Astrocyte (in vitro differentiated cells and primary cell): ENCODE results near the gene STK35. TPM values are rescaled to one million over a fixed set of nuclear protein-coding genes. Genes with fewer than 3 reads are reported as not detected.
A peak's percentile ranks its signal among the peaks of the same experiment; 100 is the strongest.

Experiments used
- DNase-seq: peaks from one replicate; pipeline ENCODE4 v3.0.0-alpha.2; 2010; ENCODE audit warnings: low read depth
- FAIRE-seq: peaks from 2 replicates; lab custom pipeline; 2011; peaks lifted over from hg19 to GRCh38; lab: Jason Lieb, UNC
- H2AFZ ChIP-seq: 2 replicates; pipeline ENCODE4 v1.6.0; 2012; ENCODE audit warnings: low read depth, low read length, inconsistent platforms
- H3K27ac ChIP-seq: 2 replicates; pipeline ENCODE4 v1.5.1; 2011; ENCODE audit warnings: low read depth, low read length, inconsistent platforms
- H3K27me3 ChIP-seq: 2 replicates; pipeline ENCODE4 v1.6.0; 2011; ENCODE audit warnings: low read length, inconsistent platforms; ENCODE audit not compliant: insufficient read depth
- H3K36me3 ChIP-seq: 2 replicates; pipeline ENCODE4 v1.5.1; 2011; ENCODE audit warnings: low read length, inconsistent platforms; ENCODE audit not compliant: insufficient read depth
- H3K4me1 ChIP-seq: 2 replicates; pipeline ENCODE4 v1.5.1; 2011; ENCODE audit warnings: low read length, inconsistent platforms; ENCODE audit not compliant: insufficient read depth
- H3K4me2 ChIP-seq: 2 replicates; pipeline ENCODE4 v1.6.0; 2012; ENCODE audit warnings: low read length, inconsistent platforms
- H3K4me3 ChIP-seq: 2 replicates; pipeline ENCODE4 v1.5.1; 2011; ENCODE audit warnings: low read depth, mild to moderate bottlenecking, low read length, inconsistent platforms; ENCODE audit not compliant: insufficient read depth
- H3K79me2 ChIP-seq: 2 replicates; pipeline ENCODE4 v1.6.0; 2012; ENCODE audit warnings: mild to moderate bottlenecking, low read length, inconsistent platforms; ENCODE audit not compliant: insufficient read depth
- H3K9ac ChIP-seq: 2 replicates; pipeline ENCODE4 v1.6.0; 2012; ENCODE audit warnings: mild to moderate bottlenecking, low read length, inconsistent platforms
- H3K9me3 ChIP-seq: 2 replicates; pipeline ENCODE4 v1.5.1; 2012; ENCODE audit warnings: low read depth, mild to moderate bottlenecking, low read length, inconsistent platforms; ENCODE audit not compliant: insufficient read depth
- H4K20me1 ChIP-seq: 2 replicates; pipeline ENCODE4 v1.6.0; 2012; ENCODE audit warnings: low read length, inconsistent platforms; ENCODE audit not compliant: insufficient read depth
- H3K27ac Mint-ChIP-seq: one replicate; pipeline ENCODE4 v1.8.0; 2021; ENCODE audit warnings: mild to moderate bottlenecking, mixed read lengths; ENCODE audit not compliant: unreplicated experiment
- H3K27me3 Mint-ChIP-seq: one replicate; pipeline ENCODE4 v1.8.0; 2021; ENCODE audit warnings: low read depth, mixed read lengths; ENCODE audit not compliant: unreplicated experiment
- H3K36me3 Mint-ChIP-seq: one replicate; pipeline ENCODE4 v1.8.0; 2021; ENCODE audit warnings: low read depth, mixed read lengths; ENCODE audit not compliant: unreplicated experiment
- H3K4me1 Mint-ChIP-seq: one replicate; pipeline ENCODE4 v1.8.0; 2021; ENCODE audit warnings: low read depth, mixed read lengths; ENCODE audit not compliant: unreplicated experiment
- H3K4me3 Mint-ChIP-seq: one replicate; pipeline ENCODE4 v1.8.0; 2021; ENCODE audit warnings: mild to moderate bottlenecking, moderate library complexity, mixed read lengths; ENCODE audit not compliant: unreplicated experiment
- H3K9me3 Mint-ChIP-seq: one replicate; pipeline ENCODE4 v1.8.0; 2021; ENCODE audit warnings: mild to moderate bottlenecking, mixed read lengths; ENCODE audit not compliant: unreplicated experiment
- CTCF ChIP-seq: IDR thresholded peaks from 2 replicates; pipeline ENCODE4 v1.5.1; 2011; ENCODE audit warnings: low read depth, mild to moderate bottlenecking, inconsistent platforms, low read length, moderate library complexity; ENCODE audit not compliant: insufficient read depth
- EZH2 ChIP-seq: IDR thresholded peaks from 2 replicates; pipeline ENCODE4 v1.6.1; 2012; ENCODE audit warnings: mild to moderate bottlenecking, low read length, inconsistent platforms; ENCODE audit not compliant: insufficient read depth
- total RNA-seq: library from RNA; stranded (reverse); gene quantifications from 2 replicates; pipeline ENCODE4 v1.2.1, GENCODE V29; 2021

STK35 gene
- total RNA-seq, 1 donor from 2014 or later: 18.6 TPM

DNA sequence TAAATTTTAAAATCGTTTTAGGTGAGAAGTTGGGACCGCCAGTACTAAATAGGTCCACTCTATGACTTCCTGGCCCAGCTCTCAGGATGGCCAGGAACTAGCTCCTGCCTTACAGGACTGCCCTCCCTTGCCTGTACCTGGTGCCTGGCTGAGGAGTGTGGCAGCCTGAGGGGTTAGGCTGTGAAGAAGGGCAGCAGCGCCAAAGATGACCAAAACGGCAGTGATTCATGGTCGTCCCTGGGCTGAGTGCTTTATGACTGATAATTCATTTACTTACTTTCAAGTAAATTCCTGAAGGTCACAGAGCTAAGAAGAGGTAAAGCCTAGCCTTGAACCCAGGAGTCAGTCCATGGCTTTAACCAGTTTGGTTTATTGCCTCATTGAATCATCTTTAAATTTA lies 22.1 kb downstream of the STK35 start:
- H3K9me3 ChIP-seq: no peaks in the 10 kb centered on the region
- H3K4me2 ChIP-seq: no peak overlapping the region
- H3K9ac ChIP-seq: no peak overlapping the region
- Mint-ChIP-seq H3K27me3 (no peaks in the 10 kb centered on the region), H3K36me3 (peaks cover 32% of the 10 kb centered on the region), H3K9me3 (peaks cover 3% of the 10 kb centered on the region), H3K27ac (peak overlapping the region; percentile 21), H3K4me3 (no peak overlapping the region), H3K4me1 (peaks cover 12% of the 10 kb centered on the region)
- no peak for DNase-seq
- H3K27me3 ChIP-seq: no peaks in the 10 kb centered on the region
- H3K4me1 ChIP-seq: no peaks in the 10 kb centered on the region
- TF ChIP-seq CTCF: no peak
- TF ChIP-seq EZH2: no peak
- H3K4me3 ChIP-seq: no peak overlapping the region
- no peaks in the 10 kb centered on the region for H3K36me3 ChIP-seq
- no peak overlapping the region for H3K27ac ChIP-seq
- no peak overlapping the region for H2AFZ ChIP-seq
- H4K20me1 ChIP-seq: peaks cover 88% of the 10 kb centered on the region
- peaks cover 99% of the 10 kb centered on the region for H3K79me2 ChIP-seq
- no peak for FAIRE-seq

GRCh38 chr20:2124564-2125213 lies 23.1 kb downstream of the STK35 start:
- no peaks in the 10 kb centered on the region for H3K4me1 ChIP-seq
- no peak for FAIRE-seq
- H3K27me3 Mint-ChIP-seq: no peaks in the 10 kb centered on the region
- H3K9me3 Mint-ChIP-seq: no peaks in the 10 kb centered on the region
- H4K20me1 ChIP-seq: peaks cover 87% of the 10 kb centered on the region
- H3K4me2 ChIP-seq: no peak overlapping the region
- H3K4me1 Mint-ChIP-seq: peaks cover 16% of the 10 kb centered on the region
- H3K27me3 ChIP-seq: no peaks in the 10 kb centered on the region
- no peak overlapping the region for H3K9ac ChIP-seq
- H3K9me3 ChIP-seq: no peaks in the 10 kb centered on the region
- no peak overlapping the region for H3K27ac ChIP-seq
- H3K36me3 Mint-ChIP-seq: peaks cover 26% of the 10 kb centered on the region
- no peak overlapping the region for H3K4me3 ChIP-seq
- H3K36me3 ChIP-seq: no peaks in the 10 kb centered on the region
- peaks cover 98% of the 10 kb centered on the region for H3K79me2 ChIP-seq
- no peak for TF ChIP-seq EZH2
- no peak for TF ChIP-seq CTCF
- H3K27ac Mint-ChIP-seq: no peak overlapping the region
- H3K4me3 Mint-ChIP-seq: no peak overlapping the region
- H2AFZ ChIP-seq: no peak overlapping the region
- DNase-seq: no peak

- Histone ChIP-seq H3K9me3 (no peaks in the 10 kb centered on the region), H3K4me1 (peaks cover 8% of the 10 kb centered on the region), H3K27ac (no peak overlapping the region), H2AFZ (no peak overlapping the region), H3K27me3 (no peaks in the 10 kb centered on the region), H3K4me2 (no peak overlapping the region), H3K36me3 (no peaks in the 10 kb centered on the region), H3K79me2 (peaks cover 98% of the 10 kb centered on the region), H3K9ac (no peak overlapping the region), H3K4me3 (no peak overlapping the region), H4K20me1 (peaks cover 85% of the 10 kb centered on the region)
- Mint-ChIP-seq H3K27me3 (no peaks in the 10 kb centered on the region), H3K4me1 (peaks cover 22% of the 10 kb centered on the region), H3K36me3 (peaks cover 19% of the 10 kb centered on the region), H3K9me3 (no peaks in the 10 kb centered on the region), H3K27ac (no peak overlapping the region), H3K4me3 (no peak overlapping the region)
- FAIRE-seq (no peak), DNase-seq (no peak)
- TF ChIP-seq CTCF: no peak
- no peak for TF ChIP-seq EZH2
These were observed 24.0 kb downstream of the STK35 start for GRCh38 chr20:2125474-2126112.
